GM13977 (cell line): Measurements from ENCODE around the gene CXCL5.

Experiments used
- DNase-seq: peaks from one replicate; pipeline ENCODE4 v3.0.0; 2012; ENCODE audit warnings: low spot score
- in situ Hi-C: fragments of 300-500 bp; cut with MboI; formaldehyde crosslinking; loops from one replicate; pipeline ENCODE4 v1.12.0; 2022; ENCODE audit warnings: low sequenced_read_pairs, low pct_unique_long_range_greater_than_20kb, mixed read lengths, inconsistent platforms; ENCODE audit not compliant: unreplicated experiment
- TF ChIP-seq, protein P1 (sequence below): IDR thresholded peaks from 2 replicates; pipeline ENCODE4 v1.5.1; 2012; ENCODE audit warnings: mild to moderate bottlenecking, control low read depth; ENCODE audit not compliant: insufficient read depth; ENCODE audit errors: extremely low read depth, missing control alignments

Gene CXCL5

DNA sequence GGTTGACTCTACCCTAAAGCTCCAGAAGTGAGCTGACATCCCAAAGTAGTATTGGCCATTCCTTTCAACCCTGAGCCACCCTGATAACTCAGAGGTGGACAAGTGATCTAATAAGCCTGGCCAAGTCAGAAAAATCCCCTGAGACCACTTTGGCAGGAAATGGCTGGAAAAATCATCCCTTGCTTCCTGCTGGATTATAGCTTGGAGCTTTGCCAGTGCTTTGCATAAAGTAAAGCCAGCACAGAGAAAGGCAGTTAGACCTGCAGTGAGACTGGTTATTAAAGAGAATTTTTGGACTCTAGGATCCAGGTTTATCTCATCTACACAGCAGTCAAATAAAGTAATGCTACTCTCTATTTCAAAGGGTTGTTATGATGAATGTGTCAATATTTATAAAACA, 33.6 kb upstream of the CXCL5 start:
- TF ChIP-seq, protein P1, sequence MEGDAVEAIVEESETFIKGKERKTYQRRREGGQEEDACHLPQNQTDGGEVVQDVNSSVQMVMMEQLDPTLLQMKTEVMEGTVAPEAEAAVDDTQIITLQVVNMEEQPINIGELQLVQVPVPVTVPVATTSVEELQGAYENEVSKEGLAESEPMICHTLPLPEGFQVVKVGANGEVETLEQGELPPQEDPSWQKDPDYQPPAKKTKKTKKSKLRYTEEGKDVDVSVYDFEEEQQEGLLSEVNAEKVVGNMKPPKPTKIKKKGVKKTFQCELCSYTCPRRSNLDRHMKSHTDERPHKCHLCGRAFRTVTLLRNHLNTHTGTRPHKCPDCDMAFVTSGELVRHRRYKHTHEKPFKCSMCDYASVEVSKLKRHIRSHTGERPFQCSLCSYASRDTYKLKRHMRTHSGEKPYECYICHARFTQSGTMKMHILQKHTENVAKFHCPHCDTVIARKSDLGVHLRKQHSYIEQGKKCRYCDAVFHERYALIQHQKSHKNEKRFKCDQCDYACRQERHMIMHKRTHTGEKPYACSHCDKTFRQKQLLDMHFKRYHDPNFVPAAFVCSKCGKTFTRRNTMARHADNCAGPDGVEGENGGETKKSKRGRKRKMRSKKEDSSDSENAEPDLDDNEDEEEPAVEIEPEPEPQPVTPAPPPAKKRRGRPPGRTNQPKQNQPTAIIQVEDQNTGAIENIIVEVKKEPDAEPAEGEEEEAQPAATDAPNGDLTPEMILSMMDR, result no peak
- in situ Hi-C loops, result no loop called here
- DNase-seq, result no peak

GRCh38 chr4:74031576-74031975, 33.1 kb upstream of the CXCL5 start:
- TF ChIP-seq, protein P1, result no peak

DNA sequence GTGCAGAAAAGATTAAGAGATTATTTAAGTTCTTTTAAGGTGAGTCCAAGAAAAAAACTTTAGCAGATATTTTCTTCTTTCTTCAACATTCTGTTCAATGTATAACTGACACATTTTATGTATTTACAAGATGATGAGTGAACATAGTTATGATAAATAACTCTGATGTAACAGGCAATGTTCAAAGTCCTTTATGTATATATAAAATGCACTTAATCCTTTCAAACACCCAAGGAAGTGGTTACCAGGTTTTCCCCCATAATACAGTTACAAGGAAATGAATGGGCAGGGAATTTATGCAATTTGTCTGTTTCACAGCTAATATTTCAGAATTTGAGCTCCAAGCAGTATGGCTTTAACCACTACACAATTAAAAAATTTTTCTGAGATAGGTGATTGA, 31.8 kb upstream of the CXCL5 start:
- no peak for DNase-seq
- TF ChIP-seq, protein P1, result no peak
- in situ Hi-C loops, result no loop called here

More at GRCh38 chr4:74031576-74031975, 33.1 kb upstream of the CXCL5 start:
- DNase-seq, result no peak
- in situ Hi-C loops, result no loop called here

GRCh38 chr4:74028504-74028903, 30.0 kb upstream of the CXCL5 start:
- in situ Hi-C loops, result no loop called here
- no peak for DNase-seq
- TF ChIP-seq, protein P1, result no peak

- in situ Hi-C loops, result no loop called here
- TF ChIP-seq, protein P1, result no peak
- no peak for DNase-seq
These were observed 25.2 kb upstream of the CXCL5 start for GRCh38 chr4:74023709-74024108.

GRCh38 chr4:74021601-74022000, 23.1 kb upstream of the CXCL5 start:
- TF ChIP-seq, protein P1, result no peak
- no peak for DNase-seq
- in situ Hi-C loops, result no loop called here

GRCh38 chr4:74018771-74019170, 20.3 kb upstream of the CXCL5 start:
- no peak for DNase-seq
- TF ChIP-seq, protein P1, result no peak
- in situ Hi-C loops, result no loop called here
